K562 (cell line): ENCODE measurements around the gene ITPR3. TPM values are rescaled to one million over a fixed set of nuclear protein-coding genes. Genes with fewer than 3 reads are reported as not detected.

Experiments used
- ATAC-seq: fragments of 200-7000 bp; cut with Tn5 transposase; 3 replicates; pipeline ENCODE4 v1.9.1; 2020; ENCODE audit warnings: moderate library complexity
- BruUV-seq: library from RNA; stranded (reverse); fragments of 400-500 nt; replicated peaks from 2 replicates; lab custom pipeline; 2021; lab: Mats Ljungman, UMichigan
- CTCF ChIA-PET: fragments of 300-600 bp; formaldehyde crosslinking; extraction: SDS; loops from one replicate; lab custom pipeline; 2021; ENCODE audit warnings: low intra/inter-chr PET ratio; lab: Yijun Ruan, JAX
- POLR2A ChIA-PET: fragments of 300-600, 350-650 bp; sonication (Branson Sonifier 250); formaldehyde crosslinking; extraction: SDS; loops from one replicate; lab custom pipeline; 2021; ENCODE audit warnings: antibody characterized with exemption, inconsistent platforms; lab: Yijun Ruan, JAX
- DNase-seq, 4 experiments: peaks; one replicate each; pipeline versions ENCODE4 v3.0.0 to v3.0.0-alpha.2; 2011 to 2018; ENCODE audit warnings: low spot score in 3 of 4, mixed read lengths in 3 of 4; ENCODE audit errors: extremely low read depth in 1 of 4
- FAIRE-seq: peaks from 2 replicates; lab custom pipeline; 2011; peaks lifted over from hg19 to GRCh38; lab: Jason Lieb, UNC
- H2AFZ ChIP-seq: 2 replicates; pipeline ENCODE4 v1.6.0; 2011; ENCODE audit warnings: low read depth, low read length, control low read depth, inconsistent platforms
- H3K27ac ChIP-seq: fragments of 200-600 bp; 3 replicates; pipeline ENCODE4 v1.8.0; 2011; ENCODE audit warnings: low read depth, mild to moderate bottlenecking, control low read depth, inconsistent platforms, low read length, moderate library complexity, mixed read lengths; ENCODE audit errors: extremely low read depth
- H3K27me3 ChIP-seq, 2 experiments: fragments of 300-600 bp in 1 of 2; 2 replicates in 1 of 2; 3 replicates in 1 of 2; pipeline versions ENCODE4 v1.6.0 to v1.8.0; 2011; ENCODE audit warnings: inconsistent platforms in 2 of 2, low read length in 2 of 2, mild to moderate bottlenecking in 1 of 2, mixed read lengths in 1 of 2, moderate library complexity in 1 of 2; ENCODE audit not compliant: control insufficient read depth in 2 of 2, insufficient read depth in 2 of 2
- H3K36me3 ChIP-seq: fragments of 300-600 bp; 3 replicates; pipeline ENCODE4 v1.8.0; 2011; ENCODE audit warnings: mild to moderate bottlenecking, low read length, inconsistent platforms; ENCODE audit not compliant: control insufficient read depth, insufficient read depth
- H3K4me1 ChIP-seq, 2 experiments: fragments of 200-600 bp in 1 of 2; replicated peaks in 1 of 2; 2 replicates in 1 of 2; 3 replicates in 1 of 2; pipeline versions ENCODE4 v1.5.1 to v1.8.0; 2011; ENCODE audit warnings: inconsistent platforms in 2 of 2, low read length in 2 of 2, mild to moderate bottlenecking in 1 of 2, mixed read lengths in 1 of 2, moderate library complexity in 1 of 2; ENCODE audit not compliant: control insufficient read depth in 2 of 2, insufficient read depth in 2 of 2
- H3K4me2 ChIP-seq: 2 replicates; pipeline ENCODE4 v1.6.1; 2011; ENCODE audit warnings: low read length, control low read depth, inconsistent platforms, mixed read lengths; ENCODE audit not compliant: insufficient read depth
- H3K4me3 ChIP-seq: fragments of 200-600 bp; sonication (generic), shearing (Covaris generic); 2 replicates; pipeline ENCODE4 v1.5.1; 2016; ENCODE audit warnings: control low read depth, inconsistent platforms
- H3K79me2 ChIP-seq: fragments of 200-600 bp; 3 replicates; pipeline ENCODE4 v1.8.0; 2011; ENCODE audit warnings: low read length, inconsistent platforms; ENCODE audit not compliant: control insufficient read depth, insufficient read depth
- H3K9ac ChIP-seq, 2 experiments: 2 replicates each; pipeline versions ENCODE4 v1.6.0 to v1.6.1; 2011; ENCODE audit warnings: low read depth in 2 of 2, low read length in 2 of 2, control low read depth in 1 of 2, inconsistent platforms in 1 of 2, mild to moderate bottlenecking in 1 of 2, mixed read lengths in 1 of 2; ENCODE audit not compliant: insufficient read depth in 1 of 2
- H3K9me1 ChIP-seq: one replicate; pipeline ENCODE4 v1.6.0; 2011; ENCODE audit warnings: inconsistent platforms, mild to moderate bottlenecking, low read length, moderate library complexity; ENCODE audit not compliant: control insufficient read depth, insufficient read depth
- H3K9me3 ChIP-seq: replicated peaks from 2 replicates; pipeline ENCODE4 v1.5.1; 2011; ENCODE audit warnings: low read depth, low read length, inconsistent platforms; ENCODE audit not compliant: control insufficient read depth, insufficient read depth
- H4K20me1 ChIP-seq: replicated peaks from 2 replicates; pipeline ENCODE4 v1.6.1; 2011; ENCODE audit warnings: low read length, inconsistent platforms, mixed read lengths; ENCODE audit not compliant: control insufficient read depth, insufficient read depth
- ARID3A ChIP-seq: IDR thresholded peaks from 2 replicates; pipeline ENCODE4 v1.6.1; 2012; ENCODE audit warnings: low read depth, low read length, improper control_type of control experiment, borderline replicate concordance
- DPF2 ChIP-seq: fragments of 450-650 bp; IDR thresholded peaks from 2 replicates; pipeline ENCODE4 v1.6.1; 2016
- MLX ChIP-seq, 2 experiments: fragments of 450-650 bp in 1 of 2; sonication (generic) in 1 of 2; formaldehyde crosslinking; conservative IDR thresholded peaks; 2 replicates each; pipeline versions ENCODE4 v1.4.0 to v1.8.1; 2020 to 2022; ENCODE audit warnings: mild to moderate bottlenecking in 1 of 2, missing genetic modification reagents in 1 of 2
- NR2C1 ChIP-seq, 2 experiments: fragments of 450-650 bp; IDR thresholded peaks; 2 replicates each; pipeline ENCODE4 v1.6.1; 2017; ENCODE audit warnings: mild to moderate bottlenecking in 2 of 2, antibody characterized with exemption in 1 of 2, inconsistent platforms in 1 of 2, missing compliant biosample characterization in 1 of 2, missing genetic modification characterization in 1 of 2
- NR4A1 ChIP-seq, 2 experiments: fragments of 250-450 bp in 1 of 2; fragments of 450-650 bp in 1 of 2; sonication (Bioruptor Pico) in 1 of 2; IDR thresholded peaks; 2 replicates each; pipeline versions ENCODE4 v1.4.0 to v1.6.1; 2016 to 2020; ENCODE audit warnings: mild to moderate bottlenecking in 2 of 2, missing compliant biosample characterization in 1 of 2, missing genetic modification characterization in 1 of 2, moderate library complexity in 1 of 2
- USF1 ChIP-seq: sonication (generic); formaldehyde crosslinking; IDR thresholded peaks from 2 replicates; pipeline ENCODE4 v1.9.0; 2022; ENCODE audit warnings: mild to moderate bottlenecking, missing genetic modification reagents
- YBX1 ChIP-seq: fragments of 450-650 bp; IDR thresholded peaks from 2 replicates; pipeline ENCODE4 v1.7.1; 2016; ENCODE audit warnings: mild to moderate bottlenecking
- WGBS: fragments of 100-300 bp; shearing (Covaris generic); methylation state at CpG from one replicate; pipeline ENCODE4 v1.1.6; 2016; ENCODE audit warnings: low coverage, mixed read lengths; ENCODE audit not compliant: insufficient coverage; ENCODE audit errors: missing lambda C conversion rate; 5-methylcytosine and 5-hydroxymethylcytosine counted together
- in situ Hi-C: fragments of 300-500 bp; cut with MboI; formaldehyde crosslinking; loops from 4 replicates; pipeline ENCODE4 v1.15.0; 2018; ENCODE audit warnings: inconsistent platforms, mixed read lengths
- intact Hi-C: fragments of 100-400 bp; cut with micrococcal nuclease; formaldehyde crosslinking; loops from 2 replicates; pipeline ENCODE4 v1.14.2; 2022
- polyA plus RNA-seq, 8 experiments: library from polyadenylated mRNA; depleted of rRNA in 4 of 8; stranded (reverse) in 5 of 8; unstranded in 3 of 8; fragments of >200 nt; fragmentation: Nextera tagmentation in 2 of 8; fragmentation: Illumina TruSeq in 1 of 8; extraction: Ambion mirVana in 2 of 8; extraction: Trizol in 1 of 8; gene quantifications; 2 replicates each; pipeline versions ENCODE4 v1.2.1 to v1.2.3, GENCODE V29; 2011 to 2014; ENCODE audit warnings: inconsistent platforms in 1 of 8, missing spikeins in 1 of 8
- total RNA-seq, 7 experiments: library from RNA; depleted of rRNA in 6 of 7; stranded (reverse); fragments of >200 nt in 6 of 7; fragmentation: Illumina TruSeq in 2 of 7; extraction: Trizol in 2 of 7; gene quantifications; 2 replicates each; pipeline versions ENCODE4 v1.2.1 to v1.2.3, GENCODE V29; 2011 to 2021; ENCODE audit warnings: low replicate concordance in 1 of 7

Gene ITPR3
- total and polyA plus RNA-seq, 9 of the 15 experiments (the other 6 are each of a cell fraction or from before 2014, with no cell fraction given), result 0.39 to 35.7 (median 13.2) TPM

- Histone ChIP-seq H3K79me2 (no peaks in the 10 kb centered on the region), H3K4me1 (peaks cover 0 to under 1% of the 10 kb centered on the region in 2 experiments; a peak in 1 of 5 replicates), H4K20me1 (0 out of 2 replicates have a peak, but pooled peaks cover 3% of the 10 kb centered on the region), H2AFZ (no peak overlapping the region), H3K9me1 (no peaks in the 10 kb centered on the region), H3K36me3 (peaks cover 91% of the 10 kb centered on the region; the same call in 2 of the 3 replicates), H3K27ac (no peak overlapping the region), H3K4me2 (no peak overlapping the region), H3K9ac (peak overlapping the region in 1 of 2 experiments; percentile 55; a peak in 1 of 4 replicates), H3K4me3 (no peak overlapping the region), H3K9me3 (no peaks in the 10 kb centered on the region), H3K27me3 (no peaks in the 10 kb centered on the region)
- ChIA-PET POLR2A (no interaction called here), CTCF (no interaction called here)
- 88% methylated on average over 7 of the region's 8 CpGs for WGBS
- BruUV-seq, result no TSS peak
- no peak for DNase-seq
- no peak for ATAC-seq
- TF ChIP-seq YBX1, result no peak
- TF ChIP-seq NR2C1 (IDR thresholded peaks at IDR 0.05), result no peak
- no peak for TF ChIP-seq NR2C1 (tag; IDR thresholded peaks at IDR 0.05)
- no peak for TF ChIP-seq DPF2
- TF ChIP-seq MLX (CRISPR knock-in tag; conservative IDR thresholded peaks at IDR 0.05), result no peak
- TF ChIP-seq ARID3A, result no peak
- no peak for TF ChIP-seq USF1
- no peak for TF ChIP-seq NR4A1 (CRISPR knock-in tag; IDR thresholded peaks at IDR 0.05)
- no peak for TF ChIP-seq NR4A1 (tag; IDR thresholded peaks at IDR 0.05)
- intact Hi-C loops, result no loop called here
- in situ Hi-C loops, result no loop called here
- no peak for FAIRE-seq
Observed at GRCh38 chr6:33677143-33677660, 56.1 kb downstream of the ITPR3 start.
